Embryonic facial prominence (tissue), 1 donor: ENCODE results near the gene GINS1.

Experiments
- DNase-seq: peaks from one replicate; pipeline ENCODE4 v3.0.0-alpha.2; 2016; ENCODE audit errors: extremely low spot score

The GINS1 gene

GRCh38 chr20:25476106-25477013 is 68.9 kb downstream of the GINS1 start:
- no peak for DNase-seq

- no peak for DNase-seq
These were observed 69.8 kb downstream of the GINS1 start for GRCh38 chr20:25477014-25477882.

- DNase-seq: no peak
These were observed 71.6 kb downstream of the GINS1 start for GRCh38 chr20:25478889-25479568.

- no peak for DNase-seq
These were observed 72.2 kb downstream of the GINS1 start for GRCh38 chr20:25479638-25480037.

DNA sequence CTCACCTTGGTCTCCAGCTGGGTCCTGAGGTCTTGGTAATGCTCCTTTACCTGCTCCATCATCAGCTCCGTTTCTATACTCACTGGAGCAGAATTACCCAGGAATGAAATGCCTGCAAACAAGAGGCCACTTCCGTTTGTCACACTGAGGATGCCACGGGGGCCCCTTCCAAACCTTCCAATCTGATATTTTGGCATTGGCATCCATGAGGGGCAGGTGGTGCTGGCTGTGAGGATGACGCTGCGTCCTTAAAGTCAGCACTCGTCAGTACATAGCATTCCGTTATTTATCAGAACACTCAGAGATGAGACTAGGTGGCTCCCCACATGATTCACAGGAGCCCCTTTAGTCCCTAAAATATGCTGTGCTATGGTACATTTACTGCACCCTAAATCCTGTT is 72.7 kb downstream of the GINS1 start:
- DNase-seq: no peak

DNA sequence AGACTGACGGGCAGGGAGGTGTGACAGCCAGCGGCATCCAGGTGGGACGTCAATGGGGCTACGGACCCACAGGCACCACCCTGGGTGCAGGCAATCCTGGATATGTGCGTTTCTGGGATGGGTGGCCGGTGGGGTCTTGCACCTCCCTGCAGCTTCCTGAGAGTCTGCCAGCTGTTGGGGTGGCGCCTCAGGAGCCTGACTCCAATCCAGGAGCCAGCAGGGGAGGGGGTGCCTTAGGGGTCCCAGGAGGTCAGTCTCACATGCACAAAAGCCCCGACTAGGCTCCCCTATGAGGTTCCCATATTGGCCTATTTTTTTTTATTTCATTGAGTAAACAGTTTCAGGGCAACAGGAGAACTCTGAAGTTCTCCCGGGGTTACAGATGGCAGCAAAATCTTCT is 73.3 kb downstream of the GINS1 start:
- no peak for DNase-seq

DNA sequence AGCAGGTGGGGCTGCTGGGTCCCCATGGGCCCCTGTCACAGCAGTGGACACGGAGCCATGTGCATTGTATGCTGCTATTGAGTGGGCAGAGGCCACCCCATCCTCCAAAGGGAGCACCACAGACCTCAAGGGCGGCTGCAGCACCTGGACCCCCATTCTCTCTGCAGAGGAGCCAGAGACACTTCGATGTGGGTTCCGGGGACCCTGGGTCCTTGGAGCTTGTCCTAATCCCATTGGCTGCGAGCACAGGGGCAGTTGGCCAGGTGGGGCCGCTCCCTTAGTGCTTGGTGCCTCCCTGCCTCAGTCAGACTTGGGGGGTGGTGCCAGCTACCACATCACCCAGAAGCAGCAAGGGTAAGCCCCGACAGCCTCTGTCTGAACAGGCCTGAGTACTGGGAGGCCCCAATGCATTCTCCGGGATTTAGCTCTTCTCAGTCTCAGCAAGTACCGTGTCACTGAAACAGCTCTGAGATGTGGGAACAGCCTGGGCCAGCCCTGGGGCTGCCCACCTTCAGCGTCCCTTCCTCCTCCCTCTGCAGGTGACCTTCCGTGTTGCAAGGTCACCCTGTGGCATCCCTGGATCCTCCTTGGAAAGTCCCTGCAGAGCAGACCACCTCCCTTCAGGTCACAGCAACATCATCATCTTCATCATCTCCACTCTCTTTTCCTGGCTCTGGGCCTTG is 73.9 kb downstream of the GINS1 start:
- no peak for DNase-seq

DNA sequence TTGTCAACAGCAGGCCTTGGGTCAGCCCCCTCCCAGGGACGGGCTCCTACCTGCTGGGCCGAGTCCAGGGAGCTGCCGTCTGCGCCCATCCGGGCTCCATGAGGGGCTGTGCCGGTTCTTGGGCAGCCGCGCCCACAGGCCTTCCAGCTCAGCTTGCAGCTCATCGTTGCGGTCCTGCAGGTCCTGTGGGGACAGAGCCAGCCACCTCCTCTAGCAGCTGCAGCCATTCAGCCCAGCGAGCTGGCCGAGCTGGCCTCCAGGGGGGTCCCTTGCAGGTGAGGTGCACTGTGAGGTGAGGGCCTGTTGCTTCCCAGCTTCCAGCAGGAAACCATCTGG is 74.4 kb downstream of the GINS1 start:
- DNase-seq: no peak

DNA sequence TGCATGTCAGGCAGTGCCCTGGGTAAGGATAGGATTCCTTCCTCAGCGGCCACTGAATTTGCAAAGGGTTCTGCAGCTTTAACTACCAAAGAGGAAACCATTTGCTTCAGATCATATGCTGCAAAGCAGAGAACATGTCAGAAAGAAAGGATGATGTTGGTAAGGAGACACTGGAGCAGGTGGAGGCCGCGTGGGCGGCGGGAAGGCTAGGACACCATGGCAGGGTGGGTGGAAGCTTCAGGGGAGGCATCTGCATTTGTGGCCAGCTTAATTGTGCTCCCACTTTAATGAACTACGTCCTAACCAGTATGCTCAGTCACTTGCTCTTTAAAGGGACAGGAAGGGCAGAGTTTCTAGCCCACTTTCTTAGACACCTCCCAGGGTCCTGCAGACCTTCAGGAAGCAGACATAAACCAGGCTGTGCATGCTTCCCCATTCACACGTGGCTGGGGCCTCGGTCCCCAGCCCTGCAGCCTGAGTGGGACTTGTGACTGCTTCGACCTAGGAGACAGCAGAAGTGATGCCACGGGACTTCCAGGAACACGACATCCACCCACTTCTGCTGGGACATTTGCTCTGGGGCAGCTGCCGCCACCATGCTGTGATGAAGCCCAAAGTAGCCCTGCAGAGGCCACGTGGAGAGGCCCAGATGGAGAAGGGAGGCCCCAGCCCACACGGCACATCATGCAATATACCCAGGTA is 76.1 kb downstream of the GINS1 start:
- no peak for DNase-seq

DNA sequence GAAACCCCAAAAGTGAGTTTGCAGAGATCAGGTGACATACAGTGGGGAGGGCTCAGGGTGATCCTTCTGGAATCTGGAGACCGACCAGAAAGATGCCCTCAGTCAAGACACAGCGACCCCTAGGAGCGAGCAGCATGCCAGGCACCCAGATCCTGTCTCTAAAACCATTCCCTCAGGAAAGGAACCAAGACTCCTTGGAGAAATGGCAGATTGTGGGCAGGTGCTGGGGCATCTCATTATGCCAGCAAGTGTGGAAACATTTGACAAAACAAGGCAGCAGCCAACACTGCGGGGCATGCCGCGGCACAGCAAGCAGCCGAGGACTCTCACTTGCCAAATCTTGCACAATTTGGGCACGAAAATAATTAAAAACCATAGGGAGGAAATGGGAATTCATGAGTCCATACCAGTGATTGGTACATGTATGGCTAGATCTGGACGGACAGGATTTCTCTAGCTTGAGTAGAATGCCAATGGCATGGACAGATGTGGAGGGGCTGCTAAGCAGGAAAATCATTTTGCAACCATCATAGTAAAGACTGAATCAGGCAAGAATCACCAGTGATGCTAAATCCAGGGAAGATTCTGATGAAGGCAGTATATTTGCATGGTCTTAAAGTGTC is 76.9 kb downstream of the GINS1 start:
- no peak for DNase-seq

- DNase-seq: no peak
These were observed 77.5 kb downstream of the GINS1 start for GRCh38 chr20:25484911-25485511.

DNA sequence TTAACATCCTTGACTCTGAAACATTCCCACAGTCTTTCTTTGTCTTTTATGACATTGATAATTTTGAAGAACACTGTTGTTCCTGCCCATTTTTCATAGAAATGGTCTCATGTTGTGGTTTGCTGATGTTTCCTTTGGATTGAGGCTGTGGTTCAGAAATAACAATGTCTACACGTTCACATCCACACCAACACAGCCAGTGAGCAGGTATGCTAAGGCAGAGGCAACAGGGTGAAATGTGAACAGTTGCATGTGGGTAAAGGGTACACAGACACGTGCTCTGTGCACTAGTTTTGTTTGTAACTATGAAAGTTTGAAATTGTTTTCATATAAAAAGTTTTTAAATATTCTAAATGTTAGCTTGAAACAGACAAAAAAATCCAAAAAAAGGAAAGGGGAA is 78.4 kb downstream of the GINS1 start:
- DNase-seq: no peak

DNA sequence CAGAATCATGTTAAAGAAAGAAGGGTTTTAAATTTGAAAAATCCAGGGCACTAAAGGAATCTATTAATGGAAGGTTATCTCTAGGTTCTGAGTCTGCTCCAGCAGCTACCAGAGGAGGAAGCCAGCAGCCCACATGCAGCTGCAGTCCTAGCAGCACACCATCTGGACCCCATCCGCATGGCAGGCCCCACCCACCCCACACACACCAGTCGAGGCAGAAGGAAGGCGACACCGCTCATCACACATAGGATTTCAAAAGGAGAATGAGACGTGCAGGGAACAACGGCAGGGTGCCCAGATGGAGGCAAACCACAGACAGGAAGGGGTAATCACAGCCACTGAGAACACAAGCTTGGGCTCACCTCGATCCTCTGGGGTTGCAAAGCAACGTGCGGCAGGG is 78.9 kb downstream of the GINS1 start:
- no peak for DNase-seq

DNA sequence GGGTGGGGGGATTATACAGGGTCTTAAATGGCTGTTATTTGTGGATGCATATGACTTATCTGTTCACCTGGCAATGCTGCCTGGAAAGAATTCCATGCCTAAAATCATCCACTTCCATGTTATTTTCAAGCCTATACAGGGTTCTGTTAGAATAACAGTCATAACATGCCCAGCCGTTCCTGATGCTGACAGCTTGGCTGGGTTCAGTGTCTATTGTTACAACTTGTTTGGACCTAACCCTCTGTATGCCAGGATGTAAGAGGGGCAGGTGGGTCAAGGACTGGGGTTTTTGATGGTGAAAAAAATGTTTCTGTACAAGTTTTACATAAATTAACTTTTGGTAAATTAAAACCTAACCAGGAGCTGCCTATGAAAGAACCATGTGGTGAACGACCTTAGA is 79.8 kb downstream of the GINS1 start:
- DNase-seq: no peak

- DNase-seq: no peak
These were observed 80.5 kb downstream of the GINS1 start for GRCh38 chr20:25487975-25488374.

DNA sequence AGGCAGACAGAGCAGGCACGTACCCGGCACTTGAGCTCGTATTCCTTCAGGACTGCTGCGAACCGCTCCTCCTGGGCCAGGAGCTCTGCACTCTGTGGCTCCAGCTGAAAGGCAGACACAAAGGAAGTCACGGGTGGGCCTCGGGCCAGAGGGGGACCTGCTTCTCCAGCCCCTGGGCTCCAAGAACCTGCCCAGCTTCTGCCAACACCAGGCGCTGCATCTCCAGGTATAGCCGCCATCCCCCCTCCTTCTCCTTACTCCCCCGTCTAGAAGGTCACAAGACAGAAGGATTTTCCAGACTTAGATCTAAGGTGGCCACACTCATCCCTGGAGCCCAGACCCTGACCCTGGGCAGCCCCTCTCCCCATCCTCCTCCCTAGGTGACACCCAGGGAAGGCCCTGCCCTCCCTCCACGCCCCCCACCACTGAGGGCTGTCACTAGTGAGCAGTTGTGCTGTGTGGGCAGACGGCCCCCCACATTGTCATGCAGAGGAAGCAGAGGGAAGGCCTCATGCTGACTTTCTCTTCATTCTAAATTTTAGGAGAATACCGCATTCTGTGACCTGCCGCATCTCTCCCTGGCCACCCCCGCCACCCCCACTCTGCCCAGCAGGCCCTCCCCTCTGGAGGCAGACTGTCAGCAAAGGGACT is 81.9 kb downstream of the GINS1 start:
- no peak for DNase-seq

- DNase-seq: no peak
These were observed 83.4 kb downstream of the GINS1 start for GRCh38 chr20:25490656-25491445.

DNA sequence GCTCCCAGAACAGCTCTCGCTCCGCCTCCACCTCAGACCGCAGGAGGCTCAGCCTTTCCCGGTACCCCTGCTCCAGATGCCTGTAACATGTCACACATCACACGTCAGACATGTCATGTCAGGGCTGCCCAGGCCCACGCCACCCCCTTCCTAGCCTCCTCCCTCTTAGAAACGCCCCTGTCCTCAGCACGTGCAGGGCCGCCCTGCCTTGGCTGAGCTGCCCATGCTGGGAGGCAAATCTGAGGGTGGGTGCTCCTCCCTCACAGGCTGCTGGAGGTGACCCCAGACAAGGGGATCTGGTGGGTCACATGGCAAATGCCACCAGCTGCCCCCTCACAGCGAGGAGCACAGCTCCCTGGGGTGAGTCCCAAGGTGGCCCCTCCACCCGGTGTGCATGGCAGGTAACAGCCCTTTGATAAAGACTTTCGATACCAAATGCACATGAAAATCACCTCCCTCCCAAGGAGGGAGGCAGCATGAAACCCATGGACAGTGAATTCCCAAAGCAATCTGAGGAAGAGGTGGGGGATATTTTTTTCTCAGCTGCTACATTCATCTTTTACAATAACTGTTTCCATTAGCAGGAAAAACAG is 84.1 kb downstream of the GINS1 start:
- DNase-seq: no peak

DNA sequence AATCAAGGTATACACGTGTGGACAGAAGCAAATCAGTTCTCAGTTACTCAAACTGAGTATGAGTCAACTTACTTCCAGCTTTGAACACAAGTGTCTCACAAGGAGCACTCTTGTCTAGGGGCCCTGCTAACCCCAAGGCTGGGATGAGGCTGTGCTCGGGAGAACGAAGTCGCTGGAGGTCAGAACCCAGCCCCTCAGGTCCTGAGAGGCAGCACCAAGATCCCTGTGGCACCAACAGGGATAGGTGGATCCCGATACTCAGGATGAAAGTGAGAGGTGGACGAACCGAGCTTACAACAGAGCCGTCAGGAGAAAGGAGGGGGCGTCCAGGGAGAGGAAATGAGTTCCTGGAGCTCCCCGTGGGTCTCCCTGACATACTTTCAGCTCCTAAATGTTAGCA is 85.7 kb downstream of the GINS1 start:
- no peak for DNase-seq
